HepG2 (cell line): ENCODE measurements around the gene ZKSCAN4. TPM values are rescaled to one million over a fixed set of nuclear protein-coding genes. Genes with fewer than 3 reads are reported as not detected.

ENCODE experiments used
- CEBPG ChIP-seq: IDR thresholded peaks from 2 replicates; pipeline ENCODE4 v1.6.1; 2016
- DMAP1 ChIP-seq: IDR thresholded peaks from 2 replicates; pipeline ENCODE4 v1.6.1; 2016
- EEA1 ChIP-seq: sonication (generic); formaldehyde crosslinking; IDR thresholded peaks from 2 replicates; pipeline ENCODE4 v1.5.1; 2020; ENCODE audit warnings: mild to moderate bottlenecking, missing genetic modification reagents, borderline replicate concordance
- KLF13 ChIP-seq: sonication (generic); formaldehyde crosslinking; IDR thresholded peaks from 2 replicates; pipeline ENCODE4 v1.4.0; 2020; ENCODE audit warnings: mild to moderate bottlenecking, missing genetic modification reagents
- NFKB2 ChIP-seq: sonication (generic); formaldehyde crosslinking; IDR thresholded peaks from 2 replicates; pipeline ENCODE4 v1.4.0; 2020; ENCODE audit warnings: missing genetic modification reagents, borderline replicate concordance
- NKX3-1 ChIP-seq: sonication (generic); formaldehyde crosslinking; IDR thresholded peaks from 2 replicates; pipeline ENCODE4 v1.5.0; 2020; ENCODE audit warnings: missing genetic modification reagents
- NR1H2 ChIP-seq: sonication (generic); formaldehyde crosslinking; IDR thresholded peaks from 2 replicates; pipeline ENCODE4 v1.8.1; 2022; ENCODE audit warnings: low read depth, missing genetic modification reagents, borderline replicate concordance
- POLR2AphosphoS5 ChIP-seq: IDR thresholded peaks from 2 replicates; pipeline ENCODE4 v1.6.1; 2012; ENCODE audit warnings: low read depth, low read length
- PRDM10 ChIP-seq: sonication (generic); formaldehyde crosslinking; IDR thresholded peaks from 2 replicates; pipeline ENCODE4 v1.4.0; 2020; ENCODE audit warnings: low read depth, missing genetic modification reagents
- RAD51 ChIP-seq: fragments of 450-650 bp; IDR thresholded peaks from 2 replicates; pipeline ENCODE4 v1.6.1; 2016; ENCODE audit warnings: borderline replicate concordance
- RBM22 ChIP-seq: fragments of 200-400 bp; formaldehyde crosslinking; optimal IDR thresholded peaks from 2 replicates; pipeline ENCODE3; 2017; ENCODE audit warnings: mild to moderate bottlenecking, low read length, moderate library complexity
- RXRA ChIP-seq: sonication (generic); formaldehyde crosslinking; IDR thresholded peaks from 2 replicates; pipeline ENCODE4 v1.5.1; 2020; ENCODE audit warnings: missing genetic modification reagents
- SSRP1 ChIP-seq: IDR thresholded peaks from 2 replicates; pipeline ENCODE4 v1.6.1; 2016; ENCODE audit warnings: control low read depth
- TAF1 ChIP-seq: sonication (generic); formaldehyde crosslinking; IDR thresholded peaks from 2 replicates; pipeline ENCODE4 v1.4.0; 2020; ENCODE audit warnings: missing genetic modification reagents
- TCF12 ChIP-seq, 2 experiments: fragments of 450-650 bp in 1 of 2; sonication (generic) in 1 of 2; formaldehyde crosslinking in 1 of 2; IDR thresholded peaks; 2 replicates each; pipeline versions ENCODE4 v1.6.1 to v1.8.0; 2017 to 2022; ENCODE audit warnings: antibody characterized with exemption in 1 of 2, mild to moderate bottlenecking in 1 of 2, missing genetic modification reagents in 1 of 2, moderate library complexity in 1 of 2
- TFDP1 ChIP-seq: IDR thresholded peaks from 2 replicates; pipeline ENCODE4 v1.6.1; 2016; ENCODE audit warnings: missing compliant biosample characterization, missing genetic modification reagents, borderline replicate concordance
- ZMAT3 ChIP-seq: sonication (generic); formaldehyde crosslinking; conservative IDR thresholded peaks from 2 replicates; pipeline ENCODE4 v1.7.0; 2021; ENCODE audit warnings: missing genetic modification reagents
- ZNF101 ChIP-seq: sonication (generic); formaldehyde crosslinking; IDR thresholded peaks from 2 replicates; pipeline ENCODE4 v1.4.0; 2020; ENCODE audit warnings: mild to moderate bottlenecking, low read depth, missing genetic modification reagents, borderline replicate concordance
- ZNF20 ChIP-seq: sonication (generic); formaldehyde crosslinking; IDR thresholded peaks from 2 replicates; pipeline ENCODE4 v1.4.0; 2020; ENCODE audit warnings: mild to moderate bottlenecking, moderate library complexity, missing genetic modification reagents
- ZNF512 ChIP-seq: sonication (generic); formaldehyde crosslinking; IDR thresholded peaks from 2 replicates; pipeline ENCODE4 v1.4.0; 2020; ENCODE audit warnings: mild to moderate bottlenecking, missing genetic modification reagents
- ZNF782 ChIP-seq: sonication (generic); formaldehyde crosslinking; IDR thresholded peaks from 2 replicates; pipeline ENCODE4 v1.4.0; 2020; ENCODE audit warnings: missing genetic modification reagents, mild to moderate bottlenecking, borderline replicate concordance
- polyA plus RNA-seq, 8 experiments: library from polyadenylated mRNA; depleted of rRNA in 3 of 8; stranded (reverse) in 7 of 8; unstranded in 1 of 8; fragments of >200 nt; fragmentation: Illumina TruSeq in 4 of 8; extraction: Trizol in 4 of 8; gene quantifications; 2 replicates each; pipeline versions ENCODE4 v1.2.1 to v1.2.3, GENCODE V29; 2011 to 2016; ENCODE audit warnings: low read depth in 4 of 8, missing spikeins in 1 of 8, mixed read lengths in 1 of 8; ENCODE audit not compliant: insufficient read depth in 1 of 8
- total RNA-seq, 5 experiments: library from RNA; depleted of rRNA; stranded (reverse); fragments of >200 nt; fragmentation: Illumina TruSeq; extraction: Trizol; gene quantifications; 2 replicates each; pipeline ENCODE4 v1.2.3, GENCODE V29; 2016; ENCODE audit warnings: low read depth in 1 of 5
- TF ChIP-seq, protein P1 (sequence below): IDR thresholded peaks from 2 replicates; pipeline ENCODE4 v1.6.1; 2016; ENCODE audit warnings: low read depth, control low read depth

The ZKSCAN4 gene
- total and polyA plus RNA-seq, 2 of the 13 experiments (the other 11 are each of a cell fraction or from before 2014, with no cell fraction given) = 2.9 to 7.8 TPM

- TF ChIP-seq, protein P1, sequence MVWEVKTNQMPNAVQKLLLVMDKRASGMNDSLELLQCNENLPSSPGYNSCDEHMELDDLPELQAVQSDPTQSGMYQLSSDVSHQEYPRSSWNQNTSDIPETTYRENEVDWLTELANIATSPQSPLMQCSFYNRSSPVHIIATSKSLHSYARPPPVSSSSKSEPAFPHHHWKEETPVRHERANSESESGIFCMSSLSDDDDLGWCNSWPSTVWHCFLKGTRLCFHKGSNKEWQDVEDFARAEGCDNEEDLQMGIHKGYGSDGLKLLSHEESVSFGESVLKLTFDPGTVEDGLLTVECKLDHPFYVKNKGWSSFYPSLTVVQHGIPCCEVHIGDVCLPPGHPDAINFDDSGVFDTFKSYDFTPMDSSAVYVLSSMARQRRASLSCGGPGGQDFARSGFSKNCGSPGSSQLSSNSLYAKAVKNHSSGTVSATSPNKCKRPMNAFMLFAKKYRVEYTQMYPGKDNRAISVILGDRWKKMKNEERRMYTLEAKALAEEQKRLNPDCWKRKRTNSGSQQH = peak; percentile 50; the same call in 1 of the 2 replicates
- TF ChIP-seq ZNF782 (CRISPR knock-in tag) (no peak; the same call in 1 of the 2 replicates), TFDP1 (CRISPR knock-in tag) (peak; percentile 95), CEBPG (CRISPR knock-in tag) (no peak), KLF13 (peak; percentile 68; the same call in 1 of the 2 replicates), RXRA (peak; percentile 16; the same call in 1 of the 2 replicates), ZNF512 (CRISPR knock-in tag) (no peak), TAF1 (peak; percentile 70; the same call in 1 of the 2 replicates), POLR2AphosphoS5 (peak; percentile 78), RAD51 (no peak), ZNF101 (CRISPR knock-in tag) (0 out of 2 replicates have a peak, but pooled peaks have one; percentile 52), SSRP1 (CRISPR knock-in tag) (no peak; the same call in 1 of the 2 replicates), NR1H2 (CRISPR knock-in tag) (no peak), NKX3-1 (CRISPR knock-in tag) (no peak; the same call in none of the 2 replicates), DMAP1 (peak; percentile 28; the same call in 1 of the 2 replicates), TCF12 (IDR thresholded peaks at IDR 0.05) (no peak), TCF12 (CRISPR knock-in tag; IDR thresholded peaks at IDR 0.05) (no peak), PRDM10 (CRISPR knock-in tag) (no peak), ZNF20 (CRISPR knock-in tag) (no peak; the same call in 1 of the 2 replicates), ZMAT3 (CRISPR knock-in tag) (0 out of 2 replicates have a peak, but pooled peaks have one; percentile 37), RBM22 (no peak), EEA1 (no peak), NFKB2 (CRISPR knock-in tag) (peak; percentile 95)
These were observed 33.5 kb downstream of the ZKSCAN4 start (continued) for GRCh38 chr6:28218312-28219248.
